GM19239 (cell line): Measurements from ENCODE around the gene LRRC71.

Experiments used
- DNase-seq: peaks from one replicate; pipeline ENCODE4 v3.0.0; 2011; ENCODE audit warnings: low spot score; ENCODE audit not compliant: insufficient read length
- FAIRE-seq: peaks from 2 replicates; lab custom pipeline; 2011; peaks lifted over from hg19 to GRCh38; lab: Jason Lieb, UNC

LRRC71 gene

DNA sequence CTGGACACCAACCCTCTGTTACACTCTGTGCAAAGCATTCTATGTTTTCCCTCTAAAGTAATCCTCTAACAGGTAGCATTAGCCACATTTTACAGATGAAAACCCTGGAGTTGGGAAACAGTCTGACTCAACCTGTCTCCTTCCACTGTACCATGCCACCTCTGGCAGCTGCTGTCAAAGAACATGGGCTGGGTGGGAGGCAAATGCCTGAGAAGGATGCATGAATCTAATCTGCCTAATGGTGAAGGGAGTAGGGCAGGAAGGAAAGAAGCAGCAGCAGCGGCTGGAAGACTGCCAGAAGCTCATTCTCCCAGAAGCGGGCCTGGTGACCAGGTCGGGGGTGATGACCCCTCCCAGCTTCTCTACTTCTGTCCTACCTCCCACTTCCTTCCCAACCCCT lies 21.7 kb downstream of the LRRC71 start:
- DNase-seq (no peak), FAIRE-seq (no peak)

DNA sequence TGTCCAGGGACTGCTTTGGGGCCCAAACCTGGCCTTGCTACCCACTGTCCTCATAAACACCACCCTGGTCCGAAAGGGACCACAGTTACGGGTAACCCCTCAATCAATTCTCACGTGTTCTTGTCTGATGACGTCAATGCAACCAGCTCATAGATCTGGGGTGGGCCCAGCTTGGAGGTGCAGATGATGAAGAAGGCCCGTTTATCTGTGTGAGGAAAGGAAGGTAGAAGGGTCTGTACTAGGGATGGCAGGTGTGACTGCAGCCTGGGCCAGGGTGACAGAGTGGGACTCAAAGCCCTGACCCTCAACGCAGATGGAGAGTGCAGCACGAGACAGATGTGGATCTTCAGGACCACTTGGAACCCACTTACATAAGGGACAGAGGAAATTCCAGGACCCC lies 22.1 kb downstream of the LRRC71 start:
- DNase-seq (no peak), FAIRE-seq (no peak)

DNA sequence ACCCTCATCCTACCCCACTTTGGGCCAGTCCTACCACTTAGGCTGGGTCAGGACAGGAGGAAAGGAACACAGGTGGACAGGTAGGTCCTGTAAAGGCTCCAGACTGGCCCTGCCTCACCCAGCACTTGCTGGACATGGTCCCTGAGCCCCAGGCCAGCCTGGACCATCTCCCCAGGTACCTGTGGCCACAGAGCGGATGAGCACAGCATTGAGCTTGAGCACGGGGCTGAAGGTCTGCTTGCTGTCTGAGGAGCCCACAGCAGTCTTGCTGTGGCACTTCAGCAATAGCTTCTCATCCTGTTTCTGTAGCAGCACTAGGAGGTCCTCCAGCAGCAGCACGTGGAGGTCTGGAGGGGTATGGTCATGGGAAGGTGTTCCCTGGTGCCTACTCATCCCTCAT lies 23.3 kb downstream of the LRRC71 start:
- FAIRE-seq (no peak), DNase-seq (no peak)

DNA sequence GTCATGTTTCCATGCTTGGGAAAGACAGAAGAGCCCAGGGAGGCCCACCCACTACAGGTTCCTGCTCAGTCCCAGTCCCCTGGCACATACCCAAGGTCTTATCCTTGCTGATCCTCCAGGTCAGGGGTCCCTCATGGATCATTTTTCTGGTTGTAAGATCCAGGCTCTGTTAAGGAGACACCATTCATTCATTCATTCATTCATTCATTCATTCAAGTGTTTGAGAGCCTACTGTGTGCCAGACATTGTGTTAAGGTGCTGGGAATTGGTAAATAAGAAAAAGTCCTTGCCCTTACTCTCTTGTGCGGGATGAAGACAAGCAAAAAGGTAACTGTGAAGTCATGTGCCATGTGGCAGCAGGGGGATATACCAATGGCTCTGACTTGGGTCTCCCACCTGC lies 23.8 kb downstream of the LRRC71 start:
- no peak for DNase-seq
- FAIRE-seq, result no peak

DNA sequence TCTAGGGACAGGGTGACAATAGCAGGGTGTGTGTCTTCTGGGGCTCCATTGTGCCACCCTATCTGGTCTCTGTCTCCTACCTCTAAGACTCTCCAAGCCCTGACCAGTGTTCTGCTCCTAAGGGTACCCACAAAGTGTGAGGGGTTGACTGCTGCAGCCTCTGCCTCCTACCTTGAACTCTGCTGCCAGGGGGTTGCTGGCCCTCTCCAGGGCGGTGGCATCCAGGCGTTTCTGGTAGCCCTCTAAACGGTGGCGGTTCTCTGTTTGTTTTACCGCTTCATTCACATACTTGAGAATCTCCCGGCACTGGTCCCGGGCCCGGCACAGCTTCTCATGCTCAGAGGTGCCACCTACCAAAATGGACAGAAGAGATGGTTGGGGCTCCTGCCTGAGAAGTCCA lies 24.4 kb downstream of the LRRC71 start:
- no peak for DNase-seq
- no peak for FAIRE-seq

DNA sequence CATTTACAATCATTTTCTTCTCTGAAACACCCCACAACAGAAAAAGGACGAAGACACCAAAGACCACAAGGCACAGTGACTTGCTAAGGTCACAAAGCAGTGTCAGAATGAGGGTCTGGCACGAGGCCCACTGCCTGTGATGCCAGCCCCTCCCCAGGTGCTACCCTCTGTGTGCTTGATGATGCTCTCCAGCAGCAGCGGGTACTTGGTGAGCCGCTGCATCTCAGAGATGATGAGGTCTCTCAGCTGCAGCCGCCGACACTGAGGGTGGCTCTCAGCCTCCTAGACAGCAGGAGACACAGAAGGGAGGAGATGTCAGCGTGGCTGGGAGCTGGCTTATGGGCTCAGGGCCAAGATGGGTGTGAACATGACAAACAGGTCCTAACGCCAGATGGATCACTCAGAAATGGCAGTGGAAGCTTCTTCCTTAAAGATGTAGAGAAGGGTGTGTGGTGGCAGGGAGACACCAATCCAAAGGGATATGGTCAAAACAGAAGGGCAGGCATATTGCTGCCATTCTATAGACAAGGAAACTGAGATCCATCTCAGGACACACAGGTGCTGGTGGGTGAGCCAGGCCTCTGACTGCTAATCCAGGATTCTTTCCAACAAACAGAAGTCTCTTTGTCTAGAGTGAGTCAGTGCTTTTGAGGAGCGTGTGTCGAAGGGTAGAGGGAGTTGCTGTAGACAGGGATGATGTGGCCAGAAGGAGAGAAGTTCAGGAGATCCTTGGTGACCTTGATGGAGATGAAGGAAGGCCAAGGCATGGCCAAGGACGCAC lies 25.6 kb downstream of the LRRC71 start:
- no peak for FAIRE-seq
- DNase-seq, result no peak

DNA sequence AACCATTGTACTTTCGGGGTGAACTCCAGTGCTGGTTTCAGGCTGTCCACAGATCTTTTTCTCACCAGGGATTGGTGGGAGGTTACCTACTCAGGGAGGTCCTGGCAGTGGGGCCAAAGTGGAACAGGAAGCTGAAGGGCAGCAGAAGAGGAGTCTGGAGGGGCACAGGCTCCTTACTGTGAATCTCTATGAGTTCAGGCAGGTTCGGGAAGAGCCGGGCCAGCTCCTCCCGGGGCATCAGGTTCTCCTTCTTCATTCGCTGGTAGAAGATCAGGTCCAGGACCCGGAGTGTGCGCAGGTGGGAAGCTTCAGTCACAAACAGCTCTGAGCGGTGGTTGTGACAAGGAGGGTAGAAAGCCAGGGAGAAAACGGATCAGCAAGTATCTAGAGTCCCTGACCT lies 26.7 kb downstream of the LRRC71 start:
- DNase-seq, result no peak
- FAIRE-seq, result no peak

DNA sequence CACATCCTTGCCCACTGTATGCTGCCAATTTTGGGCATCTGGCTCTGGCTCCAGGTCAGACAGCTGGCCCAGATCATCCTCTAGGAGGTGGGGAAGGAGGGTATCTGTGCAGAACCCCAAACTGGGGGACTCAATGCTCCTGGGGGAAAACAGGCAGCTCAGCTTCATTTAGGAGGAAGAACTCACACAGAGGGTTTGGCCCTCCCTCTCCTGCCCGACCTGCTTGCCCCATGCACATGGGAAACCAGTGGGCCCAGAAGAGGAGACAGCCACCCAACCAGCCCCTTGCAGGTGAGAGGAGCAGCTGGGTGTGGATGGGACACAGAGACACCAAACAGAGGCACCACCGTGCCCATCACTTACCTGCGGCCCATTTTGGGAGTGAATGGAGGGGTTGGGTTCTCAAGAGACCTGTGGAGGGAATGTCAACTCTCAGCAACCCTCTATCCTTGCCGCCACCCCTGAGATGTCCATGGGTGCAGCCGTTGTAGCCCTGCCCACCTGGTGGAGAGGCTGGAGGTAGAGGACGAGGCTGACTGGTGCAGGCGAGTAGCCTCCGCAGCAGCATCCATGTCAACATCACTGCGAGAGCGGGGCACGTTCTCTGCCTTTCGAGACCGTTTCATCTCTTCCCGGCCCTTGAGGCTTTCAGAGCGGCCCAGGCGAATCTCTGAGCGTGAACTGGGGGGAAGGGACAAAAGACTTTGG lies 27.5 kb downstream of the LRRC71 start:
- no peak for DNase-seq
- FAIRE-seq, result no peak

DNA sequence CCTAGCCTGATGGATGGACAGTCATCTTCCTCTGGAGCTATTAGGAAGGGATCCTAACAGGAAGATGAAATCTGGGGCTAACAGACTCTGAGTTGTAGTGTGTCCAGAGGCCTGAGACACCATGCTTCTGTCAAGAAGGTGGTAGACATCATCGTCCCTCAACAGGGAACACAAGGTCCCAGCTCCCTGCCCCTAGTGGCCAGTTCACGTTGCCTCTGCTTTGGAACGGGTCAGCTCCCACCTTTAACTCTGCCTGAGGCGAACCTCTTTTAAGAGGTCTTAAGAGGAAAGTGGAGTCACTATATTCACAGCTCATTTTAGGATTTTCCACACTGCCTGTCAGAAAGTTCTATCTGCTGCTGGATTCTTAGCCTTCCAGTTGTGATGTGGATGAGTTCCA lies 28.3 kb downstream of the LRRC71 start:
- DNase-seq (no peak), FAIRE-seq (no peak)

DNA sequence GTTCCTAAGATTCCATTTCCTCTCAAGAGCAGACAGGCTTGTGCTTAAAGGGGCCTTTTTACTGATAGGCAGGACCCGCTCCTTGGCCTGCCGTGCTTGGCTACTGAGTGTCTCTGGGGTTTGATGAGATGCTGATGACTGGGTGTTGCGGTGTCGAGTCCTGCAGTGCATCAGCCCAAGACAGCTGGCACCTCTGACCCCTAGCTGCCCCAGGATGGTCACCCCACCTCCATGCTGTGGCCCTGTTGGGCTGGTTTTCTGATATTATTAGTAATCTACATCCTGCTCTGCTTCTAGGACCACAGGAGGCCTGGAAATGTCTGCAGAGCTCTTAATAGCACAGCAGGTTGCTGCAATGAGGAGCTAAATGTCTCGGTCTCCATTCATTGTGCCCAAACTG lies 28.7 kb downstream of the LRRC71 start:
- no peak for DNase-seq
- no peak for FAIRE-seq

DNA sequence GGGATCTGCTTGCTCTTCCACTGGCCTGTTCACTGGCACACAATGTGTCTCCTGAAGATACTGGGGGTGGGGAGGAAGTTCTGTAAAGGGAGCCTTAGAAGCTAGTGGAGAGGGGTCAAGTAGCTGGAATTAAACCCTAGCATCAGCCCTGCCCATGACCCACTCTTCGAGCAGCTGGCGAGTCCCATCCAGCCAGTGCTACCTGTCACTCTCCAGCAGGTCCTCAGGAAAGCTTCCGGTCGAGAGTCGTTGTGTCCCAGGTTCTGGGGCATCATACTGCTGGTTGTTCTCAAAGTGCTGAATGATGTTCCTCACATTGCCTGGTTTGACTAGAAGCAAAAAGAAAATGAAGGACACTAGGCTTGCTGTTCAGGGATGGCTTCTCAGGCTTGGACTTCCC lies 30.9 kb downstream of the LRRC71 start:
- no peak for FAIRE-seq
- DNase-seq, result no peak

DNA sequence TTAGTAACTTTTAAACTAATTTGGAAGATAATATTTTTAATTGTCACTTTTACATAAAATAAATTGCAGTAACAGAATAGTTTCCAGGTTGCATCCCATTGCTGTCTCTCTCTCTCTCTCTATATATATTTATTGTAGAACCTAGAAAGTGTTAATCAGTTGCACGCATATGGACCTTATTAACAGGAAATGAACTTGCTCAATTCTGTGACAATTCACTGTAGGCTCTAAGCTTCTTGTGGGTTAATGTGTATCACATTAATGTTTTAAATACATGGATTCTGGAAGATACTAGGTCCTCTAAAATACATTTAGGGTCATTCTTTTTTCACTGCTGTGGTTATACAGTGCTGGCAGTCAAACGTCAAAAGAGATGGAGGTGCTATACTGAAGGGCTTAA lies 33.1 kb downstream of the LRRC71 start:
- DNase-seq, result no peak
- FAIRE-seq, result no peak

DNA sequence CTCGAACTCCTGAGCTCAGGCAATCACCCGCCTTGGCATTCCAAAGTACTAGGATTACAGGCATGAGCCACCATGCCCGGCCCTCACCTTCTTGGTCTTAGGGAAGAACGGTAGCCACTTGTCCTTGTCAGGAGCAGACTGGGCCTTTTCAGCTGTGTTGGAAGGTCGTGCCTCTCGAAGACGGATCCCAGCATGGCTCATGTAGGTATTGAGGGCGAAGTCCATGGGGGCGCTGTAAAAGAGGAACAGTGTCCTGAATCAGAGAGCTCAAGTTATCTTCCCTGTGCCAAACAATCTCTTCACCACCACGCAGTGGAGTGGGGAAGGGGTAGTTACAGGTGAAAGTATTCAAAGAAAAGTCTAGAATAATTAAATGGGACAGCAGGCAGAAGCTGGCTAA lies 35.9 kb downstream of the LRRC71 start:
- FAIRE-seq, result no peak

DNA sequence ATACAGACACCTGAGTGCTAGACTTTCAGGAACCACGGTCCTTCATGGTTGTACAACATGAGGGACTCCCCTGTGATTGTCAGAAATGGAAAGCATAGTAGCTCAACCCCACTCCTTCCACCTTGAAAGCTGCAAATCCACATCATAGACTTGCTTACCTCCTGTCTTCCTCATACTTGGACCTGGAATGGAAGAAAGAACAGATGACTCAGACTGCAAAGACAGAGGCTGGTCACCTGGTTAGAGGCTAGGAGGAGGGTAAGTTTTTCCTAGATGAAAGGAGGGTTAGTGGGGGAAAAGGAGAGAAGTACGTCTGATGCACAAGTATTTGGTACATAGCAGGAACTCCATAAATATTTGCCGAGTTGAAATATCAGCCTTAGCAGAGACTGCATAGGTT lies 37.2 kb downstream of the LRRC71 start:
- FAIRE-seq (no peak), DNase-seq (no peak)

More for the DNA sequence above, 35.9 kb downstream of the LRRC71 start:
- DNase-seq, result no peak

DNA sequence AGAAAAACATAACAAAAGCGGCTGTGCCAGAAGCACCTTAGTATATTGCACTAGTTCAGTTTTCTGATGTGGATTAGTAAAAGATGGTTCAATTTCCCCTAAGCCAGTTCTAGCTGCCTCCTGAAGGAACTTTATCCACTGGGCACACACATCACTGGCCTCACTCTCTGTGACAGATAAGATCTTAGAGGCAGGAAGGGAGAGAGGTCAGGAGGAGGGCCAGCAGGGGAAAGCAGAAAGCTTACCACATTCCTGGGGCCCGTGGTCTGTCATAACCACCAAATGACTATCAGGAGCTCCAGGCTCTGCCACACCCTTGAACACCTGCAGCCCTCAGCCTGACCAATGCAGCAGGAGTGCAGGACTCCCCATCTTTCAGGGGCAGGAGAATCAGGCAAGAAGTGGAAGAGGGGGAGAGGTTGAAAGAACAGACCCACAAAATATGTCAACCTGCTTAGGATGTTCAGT lies 37.8 kb downstream of the LRRC71 start:
- no peak for DNase-seq
- FAIRE-seq, result no peak

DNA sequence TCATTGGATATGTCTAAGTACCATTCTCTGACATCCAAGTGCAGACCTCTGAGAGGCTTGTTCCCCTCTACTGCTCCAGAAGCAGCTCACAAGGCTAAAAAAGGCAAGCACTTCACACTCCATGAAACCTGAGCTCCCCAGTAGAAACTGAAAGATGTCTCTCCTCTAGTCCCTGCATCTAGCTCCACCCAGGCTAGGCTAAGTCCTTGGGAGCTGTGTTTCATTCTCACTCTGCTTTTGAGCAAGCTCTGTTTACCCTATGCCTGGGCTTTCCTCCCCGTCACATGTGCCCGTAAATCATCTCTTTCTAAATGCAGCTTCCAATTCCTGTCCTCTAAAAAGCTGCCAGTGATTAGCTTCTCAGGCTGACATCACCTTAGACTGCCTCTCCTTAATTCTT lies 39.0 kb downstream of the LRRC71 start:
- DNase-seq, result no peak
- no peak for FAIRE-seq

DNA sequence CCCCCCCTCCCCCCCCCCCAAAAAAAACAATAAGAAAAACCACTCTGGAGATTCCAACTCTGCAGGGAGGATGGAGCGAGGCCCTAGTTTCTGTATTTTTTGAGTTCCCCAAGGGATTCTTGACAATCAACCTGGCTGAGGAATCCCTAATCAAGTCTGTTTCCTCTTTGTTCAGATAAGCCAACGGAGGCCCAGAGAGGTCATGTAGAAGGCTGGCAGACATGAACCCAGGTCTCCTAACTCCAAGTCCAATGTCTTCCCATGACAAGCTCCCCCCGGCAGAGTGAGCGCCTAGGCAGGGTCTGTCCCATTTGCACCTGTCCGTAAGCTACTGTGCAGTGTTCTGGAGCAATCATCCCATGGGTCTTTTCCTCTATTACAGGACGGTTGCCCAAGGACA lies 39.5 kb downstream of the LRRC71 start:
- no peak for DNase-seq
- FAIRE-seq, result no peak

DNA sequence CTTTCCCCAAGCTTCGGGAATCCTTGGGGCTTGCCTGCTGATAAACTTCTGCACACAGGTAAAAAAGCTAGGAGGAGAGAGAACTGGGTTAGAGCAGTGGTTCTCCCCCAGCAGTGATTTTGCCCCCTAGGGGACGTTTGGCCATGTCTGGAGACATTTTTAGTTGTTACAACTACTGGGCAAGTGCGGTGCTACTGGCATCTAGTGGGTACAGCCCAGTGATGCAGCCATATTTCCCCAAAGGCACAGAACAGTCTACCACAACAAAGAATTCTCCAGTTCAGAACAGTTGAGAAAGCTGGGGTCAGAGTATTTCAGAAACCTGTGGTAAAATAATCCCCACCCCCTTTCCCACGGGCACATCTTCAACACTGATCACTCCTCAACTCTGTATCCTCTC lies 41.3 kb downstream of the LRRC71 start:
- no peak for FAIRE-seq
- no peak for DNase-seq

DNA sequence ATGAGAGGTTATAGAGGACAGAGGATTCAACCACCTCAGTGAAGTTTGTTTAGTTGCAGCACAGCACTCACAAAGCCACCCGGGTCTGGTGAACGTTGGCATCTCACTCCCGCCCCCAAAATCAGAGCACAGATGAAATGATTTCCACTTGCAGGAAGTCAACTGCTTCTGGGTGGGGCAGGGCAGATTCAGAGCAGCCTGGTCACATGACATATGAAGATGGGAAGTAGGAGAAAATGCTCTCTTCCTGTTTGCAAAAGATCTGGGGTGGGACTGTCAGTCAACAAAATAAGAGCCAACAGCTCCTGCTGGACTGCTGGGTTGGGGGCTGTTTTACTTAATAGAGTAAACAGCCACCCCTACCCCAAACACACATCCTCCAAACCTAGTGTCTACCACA lies 43.2 kb downstream of the LRRC71 start:
- FAIRE-seq (no peak), DNase-seq (no peak)

DNA sequence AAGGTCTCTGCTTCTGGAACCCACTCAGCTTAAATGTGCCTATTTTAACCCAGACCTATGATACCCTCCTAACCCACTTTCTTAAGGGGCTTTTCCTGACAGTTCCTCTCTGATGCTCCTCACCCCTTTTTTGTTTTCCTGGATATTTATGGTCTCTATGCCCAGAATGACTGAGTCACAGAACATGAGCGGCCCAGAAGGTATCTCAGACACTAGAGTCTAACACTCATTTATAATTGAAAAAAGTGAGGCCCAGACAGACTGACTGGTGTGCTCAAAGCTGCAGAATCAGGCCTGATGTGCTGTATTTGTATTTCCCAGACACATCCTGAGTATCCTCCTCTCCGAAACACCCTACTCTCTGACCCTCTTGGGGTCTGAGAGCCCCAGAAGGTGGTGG lies 44.0 kb downstream of the LRRC71 start:
- DNase-seq, result no peak
- no peak for FAIRE-seq

DNA sequence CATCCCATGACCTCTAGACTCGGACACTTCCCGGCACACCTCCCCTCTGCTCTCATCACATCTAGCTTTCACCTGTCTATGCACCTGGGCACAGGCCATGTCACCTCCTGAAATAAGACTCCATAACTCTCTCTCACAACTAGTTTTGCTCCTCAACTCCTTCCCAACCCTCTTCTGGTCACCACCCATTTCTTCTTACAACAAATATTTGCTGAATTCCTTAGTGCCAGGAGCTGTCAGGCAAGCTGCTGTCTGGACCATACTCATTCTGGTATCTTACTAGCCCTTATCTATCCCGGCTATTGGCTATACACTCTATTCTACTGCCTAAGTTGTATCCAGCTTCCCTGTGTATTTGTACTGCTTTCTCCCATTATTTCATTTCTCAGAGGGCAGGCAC lies 49.1 kb downstream of the LRRC71 start:
- FAIRE-seq, result no peak
- DNase-seq, result no peak

DNA sequence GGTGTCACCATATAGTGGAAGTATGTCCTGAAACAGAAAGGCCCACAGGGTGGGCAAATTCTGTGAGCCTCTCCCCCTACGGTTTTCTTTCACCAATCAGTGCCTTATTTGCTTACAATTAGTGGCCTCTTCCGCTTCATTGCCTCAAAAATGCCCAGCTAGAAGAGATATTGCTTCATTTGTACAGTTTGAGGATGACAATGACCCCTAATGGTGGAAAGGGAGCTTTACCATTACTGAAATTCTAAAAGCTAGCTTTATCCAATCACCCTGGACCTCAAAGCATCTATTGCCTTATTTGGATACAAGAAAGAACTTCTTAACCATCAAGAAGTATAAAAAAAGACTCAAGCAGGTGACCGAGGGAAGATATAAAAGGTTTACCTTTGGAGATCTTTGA lies 49.6 kb downstream of the LRRC71 start:
- DNase-seq (no peak), FAIRE-seq (no peak)
